ENCODE measurements around the gene CST8.

CST8 gene

DNA sequence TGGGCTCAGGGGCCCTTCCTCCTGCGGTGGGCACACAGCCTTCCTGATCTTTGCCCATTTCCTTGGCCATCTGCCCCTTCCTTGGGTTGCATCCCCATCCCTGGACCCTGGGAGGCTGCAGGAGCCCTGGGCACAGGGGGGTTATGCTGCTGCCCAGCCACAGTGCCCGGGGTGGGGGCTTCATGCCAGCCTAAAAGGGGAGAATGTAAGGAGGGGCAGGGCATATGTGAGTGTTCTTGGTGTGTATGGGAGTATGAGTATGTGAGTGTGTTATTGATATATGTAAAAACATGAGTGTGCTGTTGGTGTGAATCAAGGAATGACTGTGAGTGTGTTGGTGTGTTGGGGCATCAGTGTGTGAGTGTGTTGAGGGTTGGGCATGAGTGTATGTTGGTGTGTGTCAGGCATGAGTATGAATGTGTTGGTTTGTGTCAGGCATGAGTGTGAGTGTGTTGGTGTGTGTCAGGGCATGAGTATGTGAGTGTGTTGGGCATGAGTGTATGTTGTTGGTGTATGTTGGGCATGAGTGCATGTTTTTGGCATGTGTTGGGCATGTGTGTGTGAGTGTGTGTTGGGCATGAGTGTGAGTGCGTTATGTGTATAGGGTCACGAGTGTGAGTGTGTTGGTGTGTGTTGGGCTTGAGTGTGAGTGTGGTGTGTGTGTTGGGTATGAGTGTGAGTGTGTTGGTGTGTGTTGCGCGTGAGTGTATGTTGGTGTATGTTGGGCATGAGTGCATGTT, 14.7 kb upstream of the CST8 start:
- no peak for DNase-seq (ENCODE audit: low spot score)

DNA sequence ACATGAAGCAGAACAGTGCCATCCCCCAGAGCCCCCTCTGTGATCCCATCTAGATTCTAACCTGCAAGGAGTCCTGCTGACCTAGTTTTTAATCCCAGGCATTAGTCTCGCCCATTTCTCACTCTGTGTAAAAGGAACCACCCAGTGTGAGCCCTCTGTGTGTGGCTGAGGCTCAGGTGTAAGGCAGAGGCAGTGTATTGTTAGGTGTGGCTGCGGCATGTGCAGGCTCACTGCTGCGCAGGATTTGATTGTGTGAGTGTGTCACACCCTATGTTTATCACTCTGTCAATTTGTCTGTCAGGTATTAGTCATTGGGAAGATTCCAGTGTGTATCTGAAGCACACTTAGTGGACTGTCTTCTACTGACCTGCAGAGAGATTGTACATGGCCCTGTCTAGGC, 13.7 kb upstream of the CST8 start:
- DNase-seq (ENCODE audit: low spot score), result no peak

DNA sequence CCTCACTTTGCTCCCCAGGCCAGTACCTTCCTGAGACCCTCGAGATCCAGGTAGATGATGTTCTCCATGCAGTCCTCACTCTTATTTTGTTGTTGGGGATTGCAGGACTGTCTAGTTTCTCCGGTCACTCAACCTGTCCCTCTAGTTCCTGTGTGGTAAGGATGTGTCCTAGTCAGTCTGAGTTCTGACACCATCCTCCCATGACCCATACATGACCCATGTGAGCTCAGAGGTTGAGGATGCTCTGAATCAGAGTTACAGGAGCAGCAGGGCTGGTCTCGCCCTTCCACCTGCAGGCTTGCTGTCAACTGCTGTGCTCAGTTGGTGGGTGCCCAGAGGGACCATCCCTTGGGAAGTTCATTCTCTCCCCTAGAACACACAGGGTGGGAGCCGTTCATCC, 11.9 kb upstream of the CST8 start:
- DNase-seq (ENCODE audit: low spot score), result no peak

GRCh38 chr20:23482138-23482537, 8.8 kb upstream of the CST8 start:
- DNase-seq (ENCODE audit: low spot score), result no peak

GRCh38 chr20:23484081-23484480, 6.8 kb upstream of the CST8 start:
- DNase-seq (ENCODE audit: low spot score), result no peak

- DNase-seq (ENCODE audit: low spot score), result no peak
These were observed 2.4 kb upstream of the CST8 start for GRCh38 chr20:23488470-23488869.

GRCh38 chr20:23488996-23489395, 1.9 kb upstream of the CST8 start:
- DNase-seq (ENCODE audit: low spot score), result no peak

DNA sequence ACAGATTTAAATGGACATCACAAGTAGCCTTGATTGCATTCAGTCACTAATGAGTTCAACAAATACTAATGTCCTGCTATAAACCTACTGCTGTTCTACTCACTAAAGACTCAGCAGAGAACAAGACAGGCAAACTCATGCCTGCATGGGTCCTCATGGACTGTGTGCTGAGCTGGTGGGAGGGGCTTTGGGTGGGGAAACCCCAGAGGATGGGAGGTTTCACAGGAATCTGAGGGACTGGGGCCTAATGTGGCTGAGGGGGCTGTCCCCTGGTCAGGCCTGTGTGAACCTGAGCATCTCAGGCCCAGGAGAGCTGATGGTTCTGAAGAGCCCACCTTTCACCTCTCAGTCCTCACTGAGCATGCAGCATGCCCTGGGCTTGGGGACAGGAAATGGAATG, 1.4 kb downstream of the CST8 start:
- DNase-seq (ENCODE audit: low spot score), result no peak

DNA sequence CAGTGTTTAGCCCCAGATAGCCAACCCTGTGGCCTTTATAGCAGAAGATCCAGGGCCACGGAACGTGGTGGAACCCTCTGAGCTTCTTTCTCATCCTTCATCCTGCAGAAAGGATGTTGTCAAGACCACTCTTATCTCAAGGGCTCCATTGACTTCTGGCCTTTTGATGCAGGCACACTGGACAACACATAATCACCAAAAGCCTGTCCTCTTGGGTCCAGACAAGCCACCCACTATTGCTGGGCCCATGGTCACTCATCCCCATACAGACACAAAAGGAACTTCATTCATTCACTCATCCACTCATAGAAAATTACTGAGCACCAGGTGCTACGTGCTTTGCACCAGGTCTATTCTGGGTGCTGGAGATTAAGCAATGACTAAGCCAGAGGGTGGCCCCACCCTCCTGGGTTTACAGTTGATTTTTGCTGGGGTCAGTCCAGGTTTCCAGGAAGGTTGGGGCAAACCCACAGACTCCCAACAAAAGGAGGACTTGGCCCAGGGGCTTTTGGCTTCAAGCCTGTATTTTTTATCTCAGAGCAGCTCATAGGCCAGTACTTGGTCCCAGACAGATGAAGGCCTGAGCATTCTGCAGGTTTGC, 2.4 kb downstream of the CST8 start:
- no peak for DNase-seq (ENCODE audit: low spot score)

DNA sequence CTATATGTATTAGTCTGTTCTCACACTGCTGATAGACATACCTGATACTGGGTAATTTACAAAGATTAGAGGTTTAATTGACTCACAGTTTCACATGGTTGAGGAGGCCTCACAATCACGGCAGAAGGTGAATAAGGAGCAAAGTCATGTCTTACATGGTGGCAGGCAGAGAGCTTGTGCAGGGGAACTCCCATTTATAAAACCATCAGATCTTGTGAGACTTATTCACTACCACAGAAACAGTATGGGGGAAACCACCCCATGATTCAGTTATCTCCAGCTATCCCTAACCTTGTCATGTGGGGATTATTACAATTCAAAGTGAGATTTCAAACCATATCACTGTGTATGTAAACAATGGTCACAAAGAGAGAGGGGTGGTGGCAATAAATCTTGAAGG, 6.6 kb downstream of the CST8 start:
- DNase-seq (ENCODE audit: low spot score), result no peak

DNA sequence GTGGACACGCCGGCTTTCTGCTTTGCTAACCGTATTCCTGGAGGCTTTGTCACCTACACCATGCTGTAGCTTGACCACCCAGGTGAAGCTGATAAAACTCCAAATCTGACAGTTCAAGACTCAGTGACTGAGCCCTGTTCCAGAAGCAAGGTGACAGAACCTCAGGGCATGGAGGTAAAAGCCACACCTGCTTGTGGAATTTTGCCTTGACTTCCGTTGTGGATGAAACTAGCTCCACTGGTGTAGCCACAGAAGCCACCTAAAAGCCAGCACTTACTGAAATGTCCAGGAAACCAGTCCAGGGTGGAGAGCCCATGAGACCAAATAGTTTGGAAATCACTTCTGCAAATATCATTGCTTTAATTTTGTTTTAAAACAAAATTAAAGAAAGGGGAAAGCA, 11.0 kb downstream of the CST8 start:
- DNase-seq (ENCODE audit: low spot score), result no peak

- no peak for DNase-seq (ENCODE audit: low spot score)
These were observed 12.7 kb downstream of the CST8 start for GRCh38 chr20:23503649-23504048.

DNA sequence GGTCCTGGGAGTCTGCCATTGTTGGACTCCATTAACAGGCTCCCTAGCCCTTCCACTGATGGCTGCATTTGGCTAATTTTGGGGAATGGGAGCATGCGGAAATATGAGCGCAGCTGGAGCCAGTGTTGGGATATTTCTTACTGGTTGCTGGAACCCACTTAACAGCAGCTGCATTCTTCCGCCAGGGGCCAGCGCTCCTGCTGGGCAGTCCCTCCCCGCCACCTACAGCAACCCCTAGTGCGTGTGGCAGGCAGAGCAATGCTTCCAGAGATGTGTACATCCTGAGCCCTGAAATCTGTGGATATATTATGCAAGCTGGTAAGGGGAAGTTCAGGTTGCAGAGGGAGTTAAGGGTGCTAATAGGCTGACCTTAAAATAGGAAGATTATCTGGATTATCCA, 16.4 kb downstream of the CST8 start:
- DNase-seq (ENCODE audit: low spot score), result no peak

DNA sequence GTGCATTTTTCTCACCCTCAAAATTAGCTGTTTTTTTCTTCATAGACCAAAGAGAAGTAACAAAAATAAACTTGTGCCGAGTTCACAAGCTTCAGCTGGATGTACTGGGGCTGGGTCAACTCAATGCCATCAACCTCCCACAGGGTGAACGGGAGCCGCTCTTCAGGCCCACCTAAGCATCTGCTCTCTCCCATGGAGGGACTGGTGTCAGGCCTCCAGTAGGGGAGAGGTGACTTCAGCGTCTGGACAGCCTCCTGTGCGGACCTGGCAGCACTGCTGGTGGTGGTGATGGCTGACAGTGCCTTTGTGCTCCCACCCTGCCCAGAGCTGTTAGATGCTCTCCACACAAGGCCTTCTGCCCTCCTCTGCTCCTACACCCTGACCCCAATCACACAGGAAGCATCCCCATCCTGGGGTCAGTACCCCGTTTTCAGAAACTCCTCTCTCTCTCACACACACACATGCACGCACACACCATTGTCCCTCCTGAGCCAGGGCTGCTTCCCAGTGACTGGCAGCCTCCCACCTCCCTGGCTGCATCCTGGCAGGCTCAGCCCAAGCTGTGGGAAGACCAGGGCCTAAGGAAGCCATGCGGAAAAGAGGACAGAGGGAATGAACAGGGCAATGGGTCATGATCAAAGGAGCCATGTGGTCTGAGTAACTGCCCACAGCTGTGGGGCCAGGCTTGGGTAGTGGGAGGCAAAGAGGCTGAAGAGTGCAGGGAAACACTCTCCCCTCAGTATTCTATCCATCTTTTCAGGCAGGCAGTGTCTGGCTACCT, 17.7 kb downstream of the CST8 start:
- DNase-seq (ENCODE audit: low spot score), result no peak

GRCh38 chr20:23509247-23509913, 18.5 kb downstream of the CST8 start:
- no peak for DNase-seq (ENCODE audit: low spot score)

DNA sequence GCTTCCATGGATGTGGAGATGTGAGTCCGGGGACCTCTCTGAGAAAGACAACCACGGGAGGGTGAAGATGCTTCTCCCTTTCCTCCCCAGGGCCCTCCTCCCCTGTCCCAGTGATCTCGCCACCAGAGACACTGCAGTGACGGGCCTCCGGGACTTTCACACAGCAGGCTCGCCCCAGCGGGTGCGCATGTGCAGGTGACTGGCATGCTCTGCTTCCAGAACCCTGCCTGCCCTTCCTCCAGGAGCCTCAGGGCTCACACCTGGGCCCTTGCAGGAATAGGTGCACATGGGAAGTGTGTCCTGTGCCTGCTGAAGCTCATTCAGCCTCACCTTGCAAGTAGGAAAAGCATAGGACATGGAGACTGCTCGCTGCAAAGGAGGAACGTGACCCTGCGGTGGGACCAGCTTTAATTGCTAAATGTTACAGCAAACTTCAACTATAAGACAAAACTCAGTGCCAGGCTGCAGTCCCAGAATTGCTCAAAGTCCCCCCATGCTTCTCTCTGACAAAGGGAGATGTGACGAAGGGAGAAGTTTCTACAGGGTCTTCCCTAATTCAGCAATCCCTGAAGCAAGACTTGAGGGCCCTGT, 19.2 kb downstream of the CST8 start:
- no peak for DNase-seq (ENCODE audit: low spot score)

GRCh38 chr20:23513164-23513563, 22.2 kb downstream of the CST8 start:
- no peak for DNase-seq (ENCODE audit: low spot score)

DNA sequence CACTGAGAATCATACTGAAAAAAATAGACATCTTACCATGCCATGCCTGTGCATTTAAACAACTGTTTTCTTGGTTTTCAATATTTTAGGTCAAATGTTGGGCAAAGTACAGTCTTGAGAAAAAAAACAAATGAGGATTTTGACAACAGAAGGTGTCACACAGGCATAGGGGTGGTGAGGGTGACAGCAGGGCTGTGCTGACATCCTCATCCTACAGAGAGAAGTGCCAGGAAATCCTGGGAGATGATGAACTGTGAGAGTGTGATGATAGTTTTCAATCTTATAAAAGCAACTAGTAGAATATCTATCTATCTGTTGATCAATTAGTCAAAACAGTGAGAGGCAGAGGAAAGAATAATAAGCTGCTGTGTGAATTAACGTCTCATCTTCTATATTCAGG, 23.9 kb downstream of the CST8 start:
- DNase-seq (ENCODE audit: low spot score), result no peak

- no peak for DNase-seq (ENCODE audit: low spot score)
These were observed 24.5 kb downstream of the CST8 start for GRCh38 chr20:23515250-23515939.

GRCh38 chr20:23517719-23518118, 26.8 kb downstream of the CST8 start:
- DNase-seq (ENCODE audit: low spot score), result no peak

DNA sequence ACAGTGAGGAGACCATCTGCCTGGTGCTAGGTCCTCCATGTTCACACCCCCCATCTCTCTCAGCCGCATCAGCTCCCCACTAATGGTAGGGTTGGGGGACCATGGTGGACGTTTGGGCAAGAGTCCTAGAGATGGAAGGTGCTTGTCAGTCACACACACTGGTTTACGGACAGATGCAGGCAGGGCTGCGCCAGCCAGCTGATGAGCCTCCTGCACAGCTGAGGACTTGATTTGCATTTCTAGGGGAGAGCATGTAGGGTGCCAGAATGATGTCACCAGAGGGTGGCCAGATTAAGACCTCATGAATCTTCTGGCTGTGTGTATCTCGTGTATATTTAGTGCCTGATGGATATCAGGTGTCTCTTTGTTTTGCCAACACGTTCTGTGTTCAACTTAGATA, 28.6 kb downstream of the CST8 start:
- DNase-seq (ENCODE audit: low spot score), result peak; percentile 64

GRCh38 chr20:23520185-23520584, 29.3 kb downstream of the CST8 start:
- DNase-seq (ENCODE audit: low spot score), result no peak
